Peyer's patch (tissue), 4 donors: ENCODE results near the gene CST3. TPM values are rescaled to one million over a fixed set of nuclear protein-coding genes. Genes with fewer than 3 reads are reported as not detected.

Source experiments
- DNase-seq, 3 donors: peaks; one replicate each; pipeline ENCODE4 v3.0.0-alpha.2; 2017 to 2019
- H3K27ac ChIP-seq, 4 donors: fragments of 200-600 bp; sonication (generic); one replicate each; pipeline ENCODE4 v1.5.1; 2016 to 2019
- H3K27me3 ChIP-seq, 2 donors: fragments of 200-600 bp; sonication (generic); one replicate each; pipeline ENCODE4 v1.5.1; 2019
- H3K36me3 ChIP-seq, 3 donors: fragments of 200-600 bp; sonication (generic); one replicate each; pipeline ENCODE4 v1.5.1; 2016 to 2019
- H3K4me1 ChIP-seq, 4 donors: fragments of 200-600 bp; sonication (generic); one replicate each; pipeline ENCODE4 v1.5.1; 2016 to 2019
- H3K4me3 ChIP-seq, 4 donors: fragments of 200-600 bp; sonication (generic); 1 replicate in 3 of 4; 2 replicates in 1 of 4; pipeline ENCODE4 v1.5.1; 2016 to 2019; ENCODE audit warnings: mild to moderate bottlenecking in 1 of 4
- H3K9me3 ChIP-seq, 4 donors: fragments of 200-600 bp; sonication (generic); one replicate each; pipeline ENCODE4 v1.5.1; 2016 to 2019; ENCODE audit warnings: mild to moderate bottlenecking in 1 of 4
- CTCF ChIP-seq, 6 experiments: fragments of 450-650 bp in 4 of 6; fragments of 200-600 bp in 2 of 6; sonication (generic) in 1 of 6; IDR thresholded peaks; one replicate each; pipeline ENCODE4 v1.5.1; 2017 to 2019; ENCODE audit warnings: antibody characterized with exemption in 6 of 6, mild to moderate bottlenecking in 3 of 6, moderate library complexity in 1 of 6
- POLR2A ChIP-seq, 2 donors: fragments of 450-650 bp; IDR thresholded peaks; one replicate each; pipeline ENCODE4 v1.5.1; 2017; ENCODE audit warnings: antibody characterized with exemption in 2 of 2, mild to moderate bottlenecking in 2 of 2, moderate library complexity in 2 of 2
- total RNA-seq, 4 donors: library from RNA; depleted of rRNA; stranded (reverse); fragments of >200 nt; gene quantifications; one replicate each; pipeline ENCODE4 v1.1.0, GENCODE V29; 2016

The CST3 gene
- total RNA-seq, 4 donors from 2014 or later: 221 to 1,587 (median 1,027) TPM

- H3K4me1 ChIP-seq: peaks cover 0 to 5% (median 0%) of the 10 kb centered on the region in 4 donors
- no peaks in the 10 kb centered on the region for H3K27me3 ChIP-seq
- no peak overlapping the region for H3K4me3 ChIP-seq
- H3K27ac ChIP-seq: no peak overlapping the region
- no peaks in the 10 kb centered on the region for H3K9me3 ChIP-seq
- DNase-seq: no peak
- TF ChIP-seq CTCF (IDR thresholded peaks at IDR 0.05) (no peak), POLR2A (IDR thresholded peaks at IDR 0.05) (no peak)
- H3K36me3 ChIP-seq: no peaks in the 10 kb centered on the region
These were observed 28.2 kb downstream of the CST3 start for GRCh38 chr20:23609486-23610109.

DNA sequence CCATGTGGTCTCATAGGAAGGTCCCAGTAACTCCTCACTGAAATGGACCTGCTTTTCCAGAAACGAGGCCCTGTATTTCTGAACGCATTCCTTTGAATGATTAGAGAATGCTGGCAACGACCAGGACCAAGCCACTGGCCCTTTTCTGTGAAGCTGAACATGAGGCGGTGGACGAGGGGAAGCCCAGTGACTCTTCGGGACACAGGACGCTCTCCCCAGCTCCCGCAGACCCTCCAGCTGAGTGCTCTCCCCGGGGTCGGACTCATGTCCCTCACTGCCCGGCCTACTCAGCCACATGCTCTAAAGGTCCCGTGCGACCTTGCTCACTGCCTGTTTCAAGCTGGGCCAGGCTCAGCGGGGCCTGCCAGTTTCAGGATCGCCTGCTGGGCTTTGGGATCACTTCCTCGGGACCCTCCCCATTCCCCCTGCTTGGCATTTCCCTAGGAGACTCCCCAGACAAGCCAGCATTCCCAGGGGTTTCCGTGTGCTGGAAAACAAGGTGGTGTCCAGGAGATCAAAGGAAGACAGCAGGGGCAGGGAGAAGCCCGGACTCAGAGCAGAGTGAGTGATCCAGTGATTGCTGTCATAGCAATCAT, 29.4 kb downstream of the CST3 start:
- Histone ChIP-seq H3K27me3 (no peaks in the 10 kb centered on the region), H3K4me1 (no peaks in the 10 kb centered on the region), H3K9me3 (no peaks in the 10 kb centered on the region), H3K36me3 (no peaks in the 10 kb centered on the region), H3K4me3 (no peak overlapping the region), H3K27ac (no peak overlapping the region)
- TF ChIP-seq CTCF (IDR thresholded peaks at IDR 0.05): no peak
- no peak for TF ChIP-seq POLR2A (IDR thresholded peaks at IDR 0.05)
- DNase-seq: no peak

DNA sequence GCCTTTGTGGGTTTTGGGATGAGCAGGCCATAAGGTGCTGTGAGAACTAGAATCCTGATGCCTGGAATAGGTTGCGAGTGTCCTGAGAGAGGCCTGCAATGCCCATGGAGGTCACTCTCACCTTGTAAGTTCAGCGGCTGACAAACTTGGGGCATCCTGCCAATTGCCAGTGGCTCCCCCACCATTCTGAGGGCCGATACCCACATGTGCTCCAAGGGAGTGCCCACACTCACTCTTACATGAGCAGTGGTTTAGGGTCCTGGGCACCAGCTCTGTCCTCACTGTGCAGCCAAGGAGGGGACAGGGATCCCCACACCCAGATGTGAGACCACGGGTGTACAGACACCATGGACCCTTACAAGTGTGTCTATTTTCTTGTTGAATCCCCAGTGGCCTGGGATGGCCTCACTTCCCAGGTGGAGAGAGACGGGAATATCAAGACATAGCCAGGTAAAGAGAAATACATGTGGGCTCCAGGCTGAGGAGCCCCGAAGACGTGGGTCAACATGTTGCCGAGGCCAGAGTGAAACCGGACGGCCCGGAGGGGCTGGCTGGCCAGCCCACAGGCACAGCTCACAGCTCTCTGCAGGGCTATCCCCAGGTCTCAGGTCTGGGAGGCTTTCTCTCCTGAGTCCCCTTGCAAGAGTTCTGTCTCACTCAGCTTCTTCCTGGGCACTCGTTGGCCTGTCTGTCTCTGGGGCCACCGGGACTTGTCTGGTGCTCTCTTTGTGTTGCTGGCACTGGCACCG, 30.1 kb downstream of the CST3 start:
- no peak for DNase-seq
- no peaks in the 10 kb centered on the region for H3K9me3 ChIP-seq
- TF ChIP-seq CTCF (IDR thresholded peaks at IDR 0.05) (no peak), POLR2A (IDR thresholded peaks at IDR 0.05) (no peak)

DNA sequence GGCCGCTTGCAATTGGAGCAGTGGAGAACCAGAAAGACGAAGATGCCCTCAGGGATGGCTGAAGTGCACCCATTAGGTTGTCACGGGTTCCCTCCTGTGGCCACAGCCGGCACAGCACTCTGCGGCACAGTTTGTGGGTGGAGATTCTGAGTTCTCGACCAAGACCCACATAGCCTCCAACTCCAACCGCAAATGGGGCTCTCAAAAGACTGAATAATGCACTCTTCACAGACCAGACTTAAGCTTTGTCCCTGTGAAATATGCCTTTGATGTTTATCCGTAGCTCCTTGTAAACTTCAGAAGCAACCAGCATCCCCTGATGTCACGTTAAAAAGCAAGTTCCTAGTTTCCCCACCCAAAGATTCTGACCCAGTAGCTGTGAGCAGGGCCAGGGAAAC, 31.1 kb downstream of the CST3 start:
- Histone ChIP-seq H3K36me3 (no peaks in the 10 kb centered on the region), H3K9me3 (no peaks in the 10 kb centered on the region), H3K27me3 (no peaks in the 10 kb centered on the region), H3K4me3 (no peak overlapping the region), H3K4me1 (no peaks in the 10 kb centered on the region), H3K27ac (no peak overlapping the region)
- DNase-seq: peak; percentile 35 to 85 (median 81)
- peak in 5 of 6 experiments; percentile 17 to 84 (median 78) for TF ChIP-seq CTCF (IDR thresholded peaks at IDR 0.05)
- no peak for TF ChIP-seq POLR2A (IDR thresholded peaks at IDR 0.05)

More for the DNA sequence above, 30.1 kb downstream of the CST3 start:
- H3K4me3 ChIP-seq: no peak overlapping the region
- H3K36me3 ChIP-seq: no peaks in the 10 kb centered on the region
- H3K27me3 ChIP-seq: no peaks in the 10 kb centered on the region
- no peak overlapping the region for H3K27ac ChIP-seq
- H3K4me1 ChIP-seq: no peaks in the 10 kb centered on the region

GRCh38 chr20:23605867-23606651, 31.7 kb downstream of the CST3 start, which contains the start of gene CST9:
Gene CST9 (minus strand): TSS chr20:23605917. CDS start chr20:23605864, 53 bp downstream.
- DNase-seq: no peak

More at GRCh38 chr20:23605867-23606651, 31.7 kb downstream of the CST3 start, which contains the start of gene CST9:
- Histone ChIP-seq H3K36me3 (no peaks in the 10 kb centered on the region), H3K4me1 (no peaks in the 10 kb centered on the region), H3K4me3 (no peak within 1 kb of the TSS), H3K27me3 (no peaks in the 10 kb centered on the region), H3K27ac (no peak within 1 kb of the TSS), H3K9me3 (no peaks in the 10 kb centered on the region)
- TF ChIP-seq POLR2A (IDR thresholded peaks at IDR 0.05): no peak
- TF ChIP-seq CTCF (IDR thresholded peaks at IDR 0.05): no peak
